H1 (cell line): ENCODE measurements around the gene CLEC2D. TPM values are rescaled to one million over a fixed set of nuclear protein-coding genes. Genes with fewer than 3 reads are reported as not detected.

Experiments
- CTCF ChIA-PET: fragments of 300-600 bp; sonication (Branson Sonifier 250); formaldehyde crosslinking; loops from one replicate; lab custom pipeline; 2021; ENCODE audit not compliant: partially characterized antibody; lab: Charles Lee
- POLR2A ChIA-PET: fragments of 300-600 bp; sonication (Branson Sonifier 250); formaldehyde crosslinking; loops from one replicate; lab custom pipeline; 2021; ENCODE audit warnings: inconsistent platforms; ENCODE audit not compliant: partially characterized antibody; lab: Charles Lee
- DNase-seq, 2 experiments: peaks; one replicate each; pipeline versions ENCODE4 v3.0.0 to v3.0.0-alpha.2; 2010 to 2022; ENCODE audit warnings: low spot score in 2 of 2, low read depth in 1 of 2, mixed read lengths in 1 of 2
- FAIRE-seq: peaks from 2 replicates; lab custom pipeline; 2011; peaks lifted over from hg19 to GRCh38; lab: Jason Lieb, UNC
- H2AFZ ChIP-seq: 2 replicates; pipeline ENCODE4 v1.8.1; 2012; ENCODE audit warnings: low read length, inconsistent platforms
- H2AK5ac ChIP-seq: 2 replicates; pipeline ENCODE4 v1.6.1; 2013; ENCODE audit warnings: low read depth, low read length
- H2BK120ac ChIP-seq: replicated peaks from 2 replicates; pipeline ENCODE3; 2013; ENCODE audit warnings: low read depth, low read length, inconsistent platforms
- H2BK12ac ChIP-seq: 2 replicates; pipeline ENCODE4 v1.6.1; 2013; ENCODE audit warnings: low read depth, low read length
- H2BK15ac ChIP-seq: 2 replicates; pipeline ENCODE4 v1.6.1; 2013; ENCODE audit warnings: low read length
- H2BK20ac ChIP-seq: 2 replicates; pipeline ENCODE4 v1.6.1; 2013; ENCODE audit warnings: low read length
- H2BK5ac ChIP-seq: 2 replicates; pipeline ENCODE4 v1.6.1; 2013; ENCODE audit warnings: low read depth, low read length
- H3K14ac ChIP-seq: 2 replicates; pipeline ENCODE4 v1.6.1; 2013; ENCODE audit warnings: inconsistent platforms; ENCODE audit not compliant: insufficient read length
- H3K18ac ChIP-seq: 2 replicates; pipeline ENCODE4 v1.6.1; 2013; ENCODE audit warnings: low read length; ENCODE audit errors: extremely low read depth
- H3K23ac ChIP-seq: 2 replicates; pipeline ENCODE4 v1.6.1; 2013; ENCODE audit warnings: inconsistent platforms; ENCODE audit not compliant: insufficient read length
- H3K23me2 ChIP-seq: 2 replicates; pipeline ENCODE4 v1.6.1; 2013; ENCODE audit warnings: low read depth, low read length
- H3K27ac ChIP-seq: 2 replicates; pipeline ENCODE4 v1.6.1; 2011; ENCODE audit warnings: low read depth, low read length, inconsistent platforms
- H3K27me3 ChIP-seq, 4 experiments: replicated peaks in 1 of 4; 1 replicate in 1 of 4; 2 replicates in 3 of 4; pipeline versions ENCODE4 v1.6.1 to v1.8.1; 2011 to 2013; ENCODE audit warnings: low read length in 3 of 4, mild to moderate bottlenecking in 3 of 4, inconsistent platforms in 2 of 4, mixed read lengths in 2 of 4, moderate library complexity in 1 of 4; ENCODE audit not compliant: control insufficient read depth in 3 of 4, insufficient read depth in 3 of 4; ENCODE audit errors: extremely low read depth in 1 of 4
- H3K36me3 ChIP-seq, 4 experiments: 2 replicates each; pipeline versions ENCODE4 v1.6.1 to v1.8.1; 2011 to 2013; ENCODE audit warnings: mild to moderate bottlenecking in 4 of 4, low read length in 3 of 4, moderate library complexity in 2 of 4, control low read depth in 1 of 4, inconsistent platforms in 1 of 4; ENCODE audit not compliant: insufficient read depth in 4 of 4, control insufficient read depth in 2 of 4
- H3K4ac ChIP-seq: replicated peaks from 2 replicates; pipeline ENCODE3; 2013; ENCODE audit warnings: low read length, low read depth, mixed read lengths, inconsistent platforms; ENCODE audit not compliant: insufficient read length
- H3K4me1 ChIP-seq, 4 experiments: replicated peaks in 1 of 4; 1 replicate in 1 of 4; 2 replicates in 3 of 4; pipeline versions ENCODE4 v1.6.1 to v1.8.1; 2011 to 2013; ENCODE audit warnings: low read length in 3 of 4, inconsistent platforms in 2 of 4, mixed read lengths in 1 of 4; ENCODE audit not compliant: insufficient read depth in 4 of 4, control insufficient read depth in 3 of 4
- H3K4me2 ChIP-seq, 2 experiments: 2 replicates each; pipeline versions ENCODE4 v1.6.1 to v1.8.1; 2011 to 2013; ENCODE audit warnings: low read depth in 2 of 2, low read length in 2 of 2, control low read depth in 1 of 2, inconsistent platforms in 1 of 2, mild to moderate bottlenecking in 1 of 2; ENCODE audit not compliant: insufficient read depth in 1 of 2
- H3K4me3 ChIP-seq, 4 experiments: fragments of 200-600, 300-600 bp in 1 of 4; sonication (generic), shearing (Covaris generic), sonication (Bioruptor Twin) in 1 of 4; 2 replicates each; pipeline versions ENCODE4 v1.5.1 to v1.8.1; 2011 to 2016; ENCODE audit warnings: low read length in 4 of 4, low read depth in 3 of 4, control low read depth in 2 of 4, inconsistent platforms in 2 of 4, mild to moderate bottlenecking in 2 of 4, mixed read lengths in 1 of 4, moderate library complexity in 1 of 4; ENCODE audit not compliant: insufficient read depth in 2 of 4; ENCODE audit errors: extremely low read depth in 1 of 4
- H3K56ac ChIP-seq: replicated peaks from 2 replicates; pipeline ENCODE3; 2013; ENCODE audit warnings: low read depth, mild to moderate bottlenecking, mixed read lengths, low read length, inconsistent platforms; ENCODE audit not compliant: insufficient read length
- H3K79me1 ChIP-seq: 2 replicates; pipeline ENCODE4 v1.6.1; 2013; ENCODE audit warnings: low read depth, low read length, control low read depth
- H3K79me2 ChIP-seq, 2 experiments: 2 replicates each; pipeline versions ENCODE4 v1.6.1 to v1.8.1; 2012 to 2013; ENCODE audit warnings: low read length in 2 of 2, mild to moderate bottlenecking in 2 of 2, inconsistent platforms in 1 of 2; ENCODE audit not compliant: insufficient read depth in 2 of 2, control insufficient read depth in 1 of 2
- H3K9ac ChIP-seq, 4 experiments: replicated peaks in 1 of 4; 1 replicate in 1 of 4; 2 replicates in 3 of 4; pipeline versions ENCODE4 v1.6.1 to v1.8.1; 2011 to 2013; ENCODE audit warnings: low read depth in 3 of 4, low read length in 3 of 4, control low read depth in 2 of 4, mild to moderate bottlenecking in 2 of 4, moderate library complexity in 2 of 4, inconsistent platforms in 1 of 4; ENCODE audit errors: extremely low read depth in 1 of 4
- H3K9me3 ChIP-seq, 2 experiments: 2 replicates each; pipeline versions ENCODE4 v1.6.1 to v1.8.1; 2012 to 2013; ENCODE audit warnings: mild to moderate bottlenecking in 2 of 2, moderate library complexity in 2 of 2, control low read depth in 1 of 2, inconsistent platforms in 1 of 2, low read depth in 1 of 2, low read length in 1 of 2, mixed read lengths in 1 of 2; ENCODE audit not compliant: insufficient read depth in 2 of 2
- H4K20me1 ChIP-seq, 2 experiments: replicated peaks in 1 of 2; 2 replicates each; pipeline versions ENCODE3 to v1.8.1; 2011 to 2013; ENCODE audit warnings: inconsistent platforms in 2 of 2, low read length in 2 of 2, mild to moderate bottlenecking in 1 of 2; ENCODE audit not compliant: insufficient read depth in 2 of 2, control insufficient read depth in 1 of 2
- H4K5ac ChIP-seq: 2 replicates; pipeline ENCODE4 v1.6.1; 2013; ENCODE audit warnings: low read length, low read depth, mixed read lengths, inconsistent platforms; ENCODE audit not compliant: insufficient read length
- H4K8ac ChIP-seq: 2 replicates; pipeline ENCODE4 v1.8.0; 2013; ENCODE audit warnings: mild to moderate bottlenecking, moderate library complexity, low read length, inconsistent platforms; ENCODE audit not compliant: insufficient read depth; ENCODE audit errors: extremely low read depth
- H4K91ac ChIP-seq: replicated peaks from 2 replicates; pipeline ENCODE3; 2013; ENCODE audit warnings: low read length, mixed read lengths, inconsistent platforms; ENCODE audit not compliant: insufficient read length
- BACH1 ChIP-seq: IDR thresholded peaks from 2 replicates; pipeline ENCODE4 v1.6.1; 2012; ENCODE audit warnings: low read length, improper control_type of control experiment
- BRCA1 ChIP-seq: IDR thresholded peaks from 2 replicates; pipeline ENCODE4 v1.6.1; 2012; ENCODE audit warnings: low read depth, low read length, improper control_type of control experiment
- CEBPB ChIP-seq: IDR thresholded peaks from 2 replicates; pipeline ENCODE4 v1.6.1; 2012; ENCODE audit warnings: low read depth, low read length
- CTBP2 ChIP-seq: IDR thresholded peaks from 2 replicates; pipeline ENCODE4 v1.7.0; 2011; ENCODE audit warnings: borderline replicate concordance, mild to moderate bottlenecking, moderate library complexity, mixed read lengths, low read length; ENCODE audit not compliant: insufficient read depth, insufficient read length
- EZH2 ChIP-seq: fragments of 200-600 bp; sonication (generic); IDR thresholded peaks from 2 replicates; pipeline ENCODE4 v1.7.1; 2012; ENCODE audit warnings: low read depth, mild to moderate bottlenecking, moderate library complexity, low read length, inconsistent platforms; ENCODE audit not compliant: severe bottlenecking
- HDAC6 ChIP-seq: IDR thresholded peaks from one replicate; pipeline ENCODE4 v1.7.1; 2012; ENCODE audit warnings: low read depth, mild to moderate bottlenecking, inconsistent platforms, low read length, moderate library complexity
- JUN ChIP-seq: IDR thresholded peaks from 2 replicates; pipeline ENCODE4 v1.6.1; 2011; ENCODE audit warnings: low read depth, mild to moderate bottlenecking, improper control_type of control experiment, low read length
- RFX5 ChIP-seq: IDR thresholded peaks from 2 replicates; pipeline ENCODE4 v1.6.1; 2011; ENCODE audit warnings: low read depth, low read length, improper control_type of control experiment, borderline replicate concordance
- USF2 ChIP-seq: IDR thresholded peaks from 2 replicates; pipeline ENCODE4 v1.6.1; 2011; ENCODE audit warnings: low read length, improper control_type of control experiment
- WGBS, 2 experiments: shearing (Covaris generic) in 1 of 2; methylation state at CpG; one replicate each; pipeline versions ENCODE4 v1.1.6 to v1.1.7; 2013 to 2015; ENCODE audit warnings: low lambda C conversion rate in 2 of 2, mixed read lengths in 2 of 2, inconsistent platforms in 1 of 2, low coverage in 1 of 2, missing lambda C conversion rate in 1 of 2; ENCODE audit not compliant: insufficient replicate concordance in 2 of 2, insufficient coverage in 1 of 2, insufficient read length in 1 of 2; ENCODE audit errors: extremely low coverage in 1 of 2, missing lambda C conversion rate in 1 of 2; 5-methylcytosine and 5-hydroxymethylcytosine counted together
- polyA plus RNA-seq, 7 experiments: library from polyadenylated mRNA; depleted of rRNA in 3 of 7; stranded (reverse) in 5 of 7; unstranded in 2 of 7; fragments of >200 nt in 5 of 7; fragments of 200-250 nt in 2 of 7; gene quantifications; 1 replicate in 5 of 7; 2 replicates in 1 of 7; 4 replicates in 1 of 7; pipeline versions ENCODE4 v1.2.1 to v1.2.3, GENCODE V29; 2011 to 2013; ENCODE audit warnings: missing spikeins in 2 of 7, mixed read lengths in 2 of 7
- total RNA-seq: library from RNA; stranded (reverse); fragmentation: NEBNext Ultra II Directional; extraction: Animal tissue kit (Norgen Biotek cat#: 25700); gene quantifications from 2 replicates; pipeline ENCODE4 v1.2.1, GENCODE V29; 2021

Gene CLEC2D
- total and polyA plus RNA-seq, 2 of the 8 experiments (the other 6 are each of a cell fraction or from before 2014, with no cell fraction given): 4.2 to 6.2 TPM

GRCh38 chr12:9730011-9730410 lies 60.5 kb downstream of the CLEC2D start:
- H4K20me1 ChIP-seq: no peaks in the 10 kb centered on the region
- no peak overlapping the region for H4K91ac ChIP-seq
- no peak overlapping the region for H2BK20ac ChIP-seq
- no peaks in the 10 kb centered on the region for H3K4me1 ChIP-seq
- H2BK5ac ChIP-seq: no peak overlapping the region
- FAIRE-seq (no peak), DNase-seq (no peak)
- 88% methylated on average over 3 of the region's 3 CpGs; no CpG with 5 or more reads in 1 of the 2 experiments for WGBS, 2 experiments
- H2BK12ac ChIP-seq: no peak overlapping the region
- H4K8ac ChIP-seq: no peak overlapping the region
- no peaks in the 10 kb centered on the region for H3K79me2 ChIP-seq
- CTCF ChIA-PET: interaction anchor here (0.7 to 1.7 kb wide), 5 partner anchors 9 to 135 kb away, joined by 3 to 14 read pairs (median 3); no protein-coding TSS in a partner anchor
- no peaks in the 10 kb centered on the region for H3K9me3 ChIP-seq
- H3K4me3 ChIP-seq: no peak overlapping the region
- no peak overlapping the region for H2AK5ac ChIP-seq
- H2BK120ac ChIP-seq: no peak overlapping the region
- H3K4ac ChIP-seq: no peak overlapping the region
- H3K36me3 ChIP-seq: no peaks in the 10 kb centered on the region
- H3K4me2 ChIP-seq: no peak overlapping the region
- POLR2A ChIA-PET: interaction anchor here (0.6 kb wide), 1 partner anchor 55 kb away, joined by 4 read pairs; no protein-coding TSS in a partner anchor
- H3K23me2 ChIP-seq: no peaks in the 10 kb centered on the region
- no peak for TF ChIP-seq EZH2
- TF ChIP-seq RFX5: no peak
- TF ChIP-seq CEBPB: no peak
- TF ChIP-seq CTBP2: no peak
- TF ChIP-seq JUN: no peak
- no peak for TF ChIP-seq BRCA1
- TF ChIP-seq USF2: no peak
- no peak for TF ChIP-seq HDAC6
- TF ChIP-seq BACH1: no peak
- H3K9ac ChIP-seq: no peak overlapping the region
- no peak overlapping the region for H4K5ac ChIP-seq
- H3K14ac ChIP-seq: no peak overlapping the region
- no peak overlapping the region for H3K18ac ChIP-seq
- no peak overlapping the region for H2AFZ ChIP-seq
- H3K23ac ChIP-seq: no peak overlapping the region
- no peak overlapping the region for H3K56ac ChIP-seq
- no peaks in the 10 kb centered on the region for H3K79me1 ChIP-seq
- no peak overlapping the region for H2BK15ac ChIP-seq
- H3K27ac ChIP-seq: no peak overlapping the region
- H3K27me3 ChIP-seq: no peaks in the 10 kb centered on the region
